Keratinocyte (primary cell): Measurements from ENCODE around the gene UPK3BL1. TPM values are rescaled to one million over a fixed set of nuclear protein-coding genes. Genes with fewer than 3 reads are reported as not detected.
"Not testable (repeated sequence)": the region's sequence is repeated elsewhere in the genome, so short reads cannot be mapped to it uniquely, and the experiment has no call there.

Experiments
- DNase-seq: peaks from one replicate; pipeline ENCODE4 v3.0.0-alpha.2; 2011; ENCODE audit warnings: low read depth, missing footprints, low spot score
- FAIRE-seq: peaks from 2 replicates; lab custom pipeline; 2011; peaks lifted over from hg19 to GRCh38; lab: Jason Lieb, UNC
- H2AFZ ChIP-seq: 2 replicates; pipeline ENCODE4 v1.6.0; 2012; ENCODE audit warnings: low read length, control low read depth, inconsistent platforms; ENCODE audit not compliant: control insufficient read depth
- H3K27ac ChIP-seq: 2 replicates; pipeline ENCODE4 v1.5.1; 2011; ENCODE audit warnings: low read length; ENCODE audit not compliant: control insufficient read depth, insufficient read depth
- H3K27me3 ChIP-seq: 3 replicates; pipeline ENCODE4 v1.6.0; 2011; ENCODE audit warnings: low read length; ENCODE audit not compliant: control insufficient read depth, insufficient read depth; ENCODE audit errors: extremely low read depth
- H3K36me3 ChIP-seq, 2 experiments: 2 replicates in 1 of 2; 3 replicates in 1 of 2; pipeline ENCODE4 v1.5.1; 2011; ENCODE audit warnings: low read length in 2 of 2, mild to moderate bottlenecking in 1 of 2; ENCODE audit not compliant: control insufficient read depth in 2 of 2, insufficient read depth in 2 of 2; ENCODE audit errors: extremely low read depth in 1 of 2
- H3K4me1 ChIP-seq: 3 replicates; pipeline ENCODE4 v1.5.1; 2011; ENCODE audit warnings: low read length; ENCODE audit not compliant: control insufficient read depth, insufficient read depth; ENCODE audit errors: extremely low read depth
- H3K4me2 ChIP-seq: 3 replicates; pipeline ENCODE4 v1.6.0; 2011; ENCODE audit warnings: low read depth, low read length; ENCODE audit not compliant: control insufficient read depth, insufficient read depth; ENCODE audit errors: extremely low read depth
- H3K4me3 ChIP-seq, 3 experiments: fragments of 200-600 bp in 1 of 3; sonication (generic) in 1 of 3; 2 replicates in 2 of 3; 3 replicates in 1 of 3; pipeline ENCODE4 v1.5.1; 2011 to 2016; ENCODE audit warnings: low read length in 3 of 3, mild to moderate bottlenecking in 3 of 3, control low read depth in 2 of 3, inconsistent platforms in 1 of 3, low read depth in 1 of 3, mixed read lengths in 1 of 3, mixed run types in 1 of 3, moderate library complexity in 1 of 3; ENCODE audit not compliant: control insufficient read depth in 2 of 3, insufficient read depth in 2 of 3; ENCODE audit errors: extremely low read depth in 1 of 3
- H3K79me2 ChIP-seq: 2 replicates; pipeline ENCODE4 v1.6.0; 2012; ENCODE audit warnings: low read length; ENCODE audit not compliant: control insufficient read depth, insufficient read depth
- H3K9ac ChIP-seq: 3 replicates; pipeline ENCODE4 v1.6.0; 2011; ENCODE audit warnings: low read length; ENCODE audit not compliant: control insufficient read depth, insufficient read depth; ENCODE audit errors: extremely low read depth
- H3K9me1 ChIP-seq: 3 replicates; pipeline ENCODE4 v1.6.0; 2011; ENCODE audit warnings: low read length; ENCODE audit not compliant: control insufficient read depth, insufficient read depth; ENCODE audit errors: extremely low read depth
- H3K9me3 ChIP-seq: 2 replicates; pipeline ENCODE4 v1.5.1; 2012; ENCODE audit warnings: low read depth, low read length; ENCODE audit not compliant: control insufficient read depth
- H4K20me1 ChIP-seq: 3 replicates; pipeline ENCODE4 v1.6.0; 2011; ENCODE audit warnings: low read length; ENCODE audit not compliant: control insufficient read depth, insufficient read depth; ENCODE audit errors: extremely low read depth
- dilution Hi-C: fragments of 300-500 bp; cut with MboI; formaldehyde crosslinking; loops from one replicate; pipeline ENCODE4 v1.7.0; 2020; ENCODE audit warnings: low sequenced_read_pairs; ENCODE audit not compliant: extremely low pct_ligation_motif_present
- polyA plus RNA-seq, 5 experiments: library from polyadenylated mRNA; depleted of rRNA in 3 of 5; stranded (reverse) in 3 of 5; stranded (forward) in 1 of 5; unstranded in 1 of 5; fragments of >200 nt; gene quantifications; 1 replicate in 1 of 5; 2 replicates in 3 of 5; 3 replicates in 1 of 5; pipeline versions ENCODE4 v1.2.1 to v1.2.3, GENCODE V29; 2011 to 2012; ENCODE audit warnings: missing spikeins in 2 of 5, low read depth in 1 of 5, low replicate concordance in 1 of 5

Gene UPK3BL1
- polyA plus RNA-seq, 1 donor (not counting 4 experiments of a cell fraction or from before 2014, with no cell fraction given): 48.2 TPM

- H3K4me2 ChIP-seq, H2AFZ ChIP-seq, H3K79me2 ChIP-seq, H3K27me3 ChIP-seq, FAIRE-seq, H3K9ac ChIP-seq, H3K4me3 ChIP-seq, H3K9me3 ChIP-seq, H3K27ac ChIP-seq, dilution Hi-C loops, H3K36me3 ChIP-seq, DNase-seq, H3K9me1 ChIP-seq, H4K20me1 ChIP-seq, H3K4me1 ChIP-seq: not testable (repeated sequence)
Observed at GRCh38 chr7:102615930-102616329, 26.7 kb downstream of the UPK3BL1 start.

- H3K9ac ChIP-seq, dilution Hi-C loops: not testable (repeated sequence)
Observed at GRCh38 chr7:102614873-102615272, 27.7 kb downstream of the UPK3BL1 start.

GRCh38 chr7:102614346-102614697, 28.3 kb downstream of the UPK3BL1 start:
- H3K4me2 ChIP-seq, H3K27me3 ChIP-seq, H4K20me1 ChIP-seq, H3K27ac ChIP-seq, H3K4me1 ChIP-seq, H3K9ac ChIP-seq, H3K9me3 ChIP-seq, H2AFZ ChIP-seq, H3K79me2 ChIP-seq, DNase-seq, dilution Hi-C loops, H3K36me3 ChIP-seq, H3K9me1 ChIP-seq, H3K4me3 ChIP-seq: not testable (repeated sequence)
- peak; percentile 73 for FAIRE-seq

More at GRCh38 chr7:102614873-102615272, 27.7 kb downstream of the UPK3BL1 start:
- not testable (repeated sequence) for H3K4me1 ChIP-seq, H3K36me3 ChIP-seq, H2AFZ ChIP-seq, H3K4me2 ChIP-seq, H4K20me1 ChIP-seq, H3K9me3 ChIP-seq, FAIRE-seq, H3K27me3 ChIP-seq, H3K79me2 ChIP-seq, H3K27ac ChIP-seq, H3K9me1 ChIP-seq, H3K4me3 ChIP-seq, DNase-seq

GRCh38 chr7:102613575-102614345, 28.8 kb downstream of the UPK3BL1 start:
- H2AFZ ChIP-seq, dilution Hi-C loops, H3K9me3 ChIP-seq, H4K20me1 ChIP-seq, H3K36me3 ChIP-seq, H3K27ac ChIP-seq, FAIRE-seq, H3K9me1 ChIP-seq, H3K4me3 ChIP-seq, H3K4me1 ChIP-seq, H3K4me2 ChIP-seq, H3K79me2 ChIP-seq, DNase-seq, H3K27me3 ChIP-seq, H3K9ac ChIP-seq: not testable (repeated sequence)

GRCh38 chr7:102611675-102612325, 30.8 kb downstream of the UPK3BL1 start:
- H3K4me2 ChIP-seq, DNase-seq, H2AFZ ChIP-seq, H3K9ac ChIP-seq, H3K9me3 ChIP-seq, H3K4me3 ChIP-seq, H4K20me1 ChIP-seq, H3K27ac ChIP-seq, H3K27me3 ChIP-seq, H3K36me3 ChIP-seq, FAIRE-seq, H3K79me2 ChIP-seq, H3K4me1 ChIP-seq, dilution Hi-C loops, H3K9me1 ChIP-seq: not testable (repeated sequence)
